PC-9 (cell line): Measurements from ENCODE around the gene SHF. TPM values are rescaled to one million over a fixed set of nuclear protein-coding genes. Genes with fewer than 3 reads are reported as not detected.

ENCODE experiments used
- BruUV-seq: library from RNA; stranded (reverse); fragments of 400-500 nt; replicated peaks from 2 replicates; lab custom pipeline; 2021; lab: Mats Ljungman, UMichigan
- CTCF ChIA-PET: fragments of 300-600 bp; sonication (Branson Sonifier 250); formaldehyde crosslinking; loops from one replicate; lab custom pipeline; 2022; ENCODE audit warnings: antibody characterized with exemption; lab: Charles Lee
- POLR2A ChIA-PET: fragments of 300-600 bp; sonication (Branson Sonifier 250); formaldehyde crosslinking; loops from one replicate; lab custom pipeline; 2022; ENCODE audit warnings: antibody characterized with exemption; ENCODE audit not compliant: unreplicated experiment; lab: Charles Lee
- DNase-seq, 2 experiments: peaks; one replicate each; pipeline versions ENCODE4 v3.0.0 to v3.0.0-alpha.2; 2015 to 2022; ENCODE audit warnings: mixed read lengths in 1 of 2
- H2AFZ ChIP-seq: fragments of 200-600 bp; sonication (generic); 2 replicates; pipeline ENCODE4 v1.8.1; 2017; ENCODE audit warnings: antibody characterized with exemption
- H3F3A ChIP-seq: fragments of 200-600 bp; sonication (generic); 2 replicates; pipeline ENCODE4 v1.8.1; 2017; ENCODE audit warnings: antibody characterized with exemption, mild to moderate bottlenecking, low read depth; ENCODE audit not compliant: insufficient read depth
- H3K27ac ChIP-seq: fragments of 200-600 bp; sonication (generic); 2 replicates; pipeline ENCODE4 v1.6.1; 2016; ENCODE audit warnings: mixed run types
- H3K27me3 ChIP-seq: fragments of 200-600 bp; sonication (generic); 2 replicates; pipeline ENCODE4 v1.6.1; 2016; ENCODE audit warnings: low read depth, mixed run types; ENCODE audit not compliant: insufficient read depth
- H3K36me3 ChIP-seq: fragments of 200-600 bp; sonication (generic); 2 replicates; pipeline ENCODE4 v1.6.1; 2016; ENCODE audit warnings: low read depth, mixed run types
- H3K4me1 ChIP-seq: fragments of 200-600 bp; sonication (generic); replicated peaks from 2 replicates; pipeline ENCODE4 v1.6.1; 2016; ENCODE audit warnings: mixed run types; ENCODE audit not compliant: insufficient read depth
- H3K4me2 ChIP-seq: fragments of 200-600 bp; sonication (generic); 2 replicates; pipeline ENCODE4 v1.6.1; 2017; ENCODE audit warnings: mixed run types
- H3K4me3 ChIP-seq: fragments of 200-600 bp; sonication (generic); 2 replicates; pipeline ENCODE4 v1.6.1; 2016; ENCODE audit warnings: mixed run types
- H3K79me2 ChIP-seq: fragments of 200-600 bp; sonication (generic); 2 replicates; pipeline ENCODE4 v1.6.1; 2017; ENCODE audit warnings: low read depth, mixed run types
- H3K9me2 ChIP-seq: fragments of 200-600 bp; sonication (generic); 2 replicates; pipeline ENCODE4 v1.8.1; 2017; ENCODE audit warnings: mild to moderate bottlenecking; ENCODE audit not compliant: insufficient read depth
- H3K9me3 ChIP-seq: fragments of 200-600 bp; sonication (generic); 2 replicates; pipeline ENCODE4 v1.8.1; 2016; ENCODE audit warnings: low read depth; ENCODE audit not compliant: insufficient read depth
- H4K20me1 ChIP-seq: fragments of 200-600 bp; sonication (generic); 2 replicates; pipeline ENCODE4 v1.8.1; 2017; ENCODE audit not compliant: insufficient read depth
- CTCF ChIP-seq: fragments of 200-600 bp; sonication (generic); conservative IDR thresholded peaks from 2 replicates; pipeline ENCODE4 v1.6.1; 2017; ENCODE audit warnings: mixed run types, antibody characterized with exemption, mild to moderate bottlenecking, moderate library complexity
- EZH2 ChIP-seq: fragments of 200-600 bp; sonication (generic); IDR thresholded peaks from 2 replicates; pipeline ENCODE4 v1.8.0; 2017; ENCODE audit warnings: antibody characterized with exemption, low read depth
- intact Hi-C: fragments of 100-400 bp; cut with micrococcal nuclease; formaldehyde crosslinking; loops from one replicate; pipeline ENCODE4 v1.10.0; 2022; ENCODE audit not compliant: unreplicated experiment
- total RNA-seq: library from RNA; stranded (reverse); gene quantifications from 2 replicates; pipeline ENCODE4 v1.2.3, GENCODE V29; 2021

Gene SHF
- total RNA-seq, 1 experiment from 2014 or later = 6.1 TPM

- Histone ChIP-seq H4K20me1 (no peaks in the 10 kb centered on the region), H3K36me3 (no peaks in the 10 kb centered on the region), H3K27ac (no peak overlapping the region), H3K4me1 (peaks cover 15% of the 10 kb centered on the region), H3K27me3 (no peaks in the 10 kb centered on the region), H3F3A (peaks cover 4% of the 10 kb centered on the region; the same call in 1 of the 2 replicates), H3K4me3 (no peak overlapping the region), H3K4me2 (no peak overlapping the region), H2AFZ (no peak overlapping the region), H3K79me2 (no peaks in the 10 kb centered on the region), H3K9me2 (no peaks in the 10 kb centered on the region), H3K9me3 (no peaks in the 10 kb centered on the region)
- ChIA-PET CTCF (no interaction called here), POLR2A (no interaction called here)
- intact Hi-C loops = no loop called here
- BruUV-seq = no TSS peak
- TF ChIP-seq EZH2 = no peak
- DNase-seq = no peak
Measured at GRCh38 chr15:45143946-45144345, 43.8 kb downstream of the SHF start.

- DNase-seq = no peak
- H3K4me1 ChIP-seq = peaks cover 15% of the 10 kb centered on the region
- no TSS peak for BruUV-seq
- H3K27ac ChIP-seq = no peak overlapping the region
- no peaks in the 10 kb centered on the region for H3K27me3 ChIP-seq
- H2AFZ ChIP-seq = no peak overlapping the region
- intact Hi-C loops = no loop called here
- H3K36me3 ChIP-seq = no peaks in the 10 kb centered on the region
- H3F3A ChIP-seq = peaks cover 4% of the 10 kb centered on the region; the same call in 1 of the 2 replicates
- H3K9me2 ChIP-seq = no peaks in the 10 kb centered on the region
- H3K4me2 ChIP-seq = no peak overlapping the region
- ChIA-PET POLR2A (interaction anchor here (0.6 kb wide), 1 partner anchor 396 kb away, joined by 3 read pairs; no protein-coding TSS in a partner anchor), CTCF (no interaction called here)
- no peak overlapping the region for H3K4me3 ChIP-seq
- no peaks in the 10 kb centered on the region for H3K9me3 ChIP-seq
- H4K20me1 ChIP-seq = no peaks in the 10 kb centered on the region
- no peaks in the 10 kb centered on the region for H3K79me2 ChIP-seq
- TF ChIP-seq EZH2 = no peak
- no peak for TF ChIP-seq CTCF
Measured at GRCh38 chr15:45143056-45143455, 44.7 kb downstream of the SHF start.

GRCh38 chr15:45141386-45141785, 46.4 kb downstream of the SHF start:
- intact Hi-C loops = no loop called here
- CTCF ChIA-PET = no interaction called here
- BruUV-seq = no TSS peak

More at GRCh38 chr15:45141386-45141785, 46.4 kb downstream of the SHF start:
- no peak for DNase-seq
- Histone ChIP-seq H4K20me1 (no peaks in the 10 kb centered on the region), H3K27me3 (no peaks in the 10 kb centered on the region), H3K27ac (no peak overlapping the region), H3K9me3 (no peaks in the 10 kb centered on the region), H3K4me2 (no peak overlapping the region), H3K9me2 (no peaks in the 10 kb centered on the region), H2AFZ (no peak overlapping the region), H3F3A (no peaks in the 10 kb centered on the region), H3K4me3 (no peak overlapping the region), H3K79me2 (no peaks in the 10 kb centered on the region), H3K36me3 (no peaks in the 10 kb centered on the region), H3K4me1 (peaks cover 6% of the 10 kb centered on the region)
- POLR2A ChIA-PET = interaction anchor here (0.6 kb wide), 1 partner anchor 48 kb away, joined by 10 read pairs; no protein-coding TSS in a partner anchor
- no peak for TF ChIP-seq CTCF
- no peak for TF ChIP-seq EZH2
